Kidney epithelial cell (primary cell): ENCODE data around the gene BCL2L13. TPM values are rescaled to one million over a fixed set of nuclear protein-coding genes. Genes with fewer than 3 reads are reported as not detected.

Experiments used
- DNase-seq: peaks from one replicate; pipeline ENCODE4 v3.0.0-alpha.2; 2010; ENCODE audit warnings: low read depth
- H3K27me3 ChIP-seq: 2 replicates; pipeline ENCODE4 v1.6.0; 2011; ENCODE audit warnings: low read length; ENCODE audit not compliant: control insufficient read depth, insufficient read depth
- H3K36me3 ChIP-seq: 2 replicates; pipeline ENCODE4 v1.5.1; 2011; ENCODE audit warnings: low read length; ENCODE audit not compliant: control insufficient read depth, insufficient read depth
- H3K4me3 ChIP-seq: 2 replicates; pipeline ENCODE4 v1.5.1; 2011; ENCODE audit warnings: low read depth, mild to moderate bottlenecking, control low read depth, low read length
- CTCF ChIP-seq: IDR thresholded peaks from 2 replicates; pipeline ENCODE4 v1.5.1; 2011; ENCODE audit warnings: mild to moderate bottlenecking, moderate library complexity, low read length, control low read depth, inconsistent platforms; ENCODE audit not compliant: insufficient read depth, poor library complexity, severe bottlenecking
- total RNA-seq: library from RNA; depleted of rRNA; stranded (reverse); fragments of >200 nt; gene quantifications from 2 replicates; pipeline ENCODE4 v1.2.3, GENCODE V29; 2015

BCL2L13 gene
- total RNA-seq, 1 donor from 2014 or later = 58.4 TPM

- TF ChIP-seq CTCF = no peak
- Histone ChIP-seq H3K27me3 (no peaks in the 10 kb centered on the region), H3K4me3 (no peak overlapping the region), H3K36me3 (no peaks in the 10 kb centered on the region)
- DNase-seq = no peak
Measured at GRCh38 chr22:17777005-17777716, 138.6 kb downstream of the BCL2L13 start.

GRCh38 chr22:17777717-17778044, 139.1 kb downstream of the BCL2L13 start:
- no peaks in the 10 kb centered on the region for H3K27me3 ChIP-seq

GRCh38 chr22:17778412-17778976, 139.9 kb downstream of the BCL2L13 start:
- no peaks in the 10 kb centered on the region for H3K27me3 ChIP-seq
- TF ChIP-seq CTCF = no peak
- DNase-seq = no peak
- no peaks in the 10 kb centered on the region for H3K36me3 ChIP-seq
- no peak overlapping the region for H3K4me3 ChIP-seq

More at GRCh38 chr22:17777717-17778044, 139.1 kb downstream of the BCL2L13 start:
- no peaks in the 10 kb centered on the region for H3K36me3 ChIP-seq
- DNase-seq = no peak
- H3K4me3 ChIP-seq = no peak overlapping the region
- TF ChIP-seq CTCF = no peak

- Histone ChIP-seq H3K27me3 (no peaks in the 10 kb centered on the region), H3K4me3 (no peak overlapping the region), H3K36me3 (no peaks in the 10 kb centered on the region)
- TF ChIP-seq CTCF = no peak
- DNase-seq = no peak
Measured at GRCh38 chr22:17779286-17780115, 140.9 kb downstream of the BCL2L13 start.

- H3K27me3 ChIP-seq = no peaks in the 10 kb centered on the region
- DNase-seq = no peak
- no peak overlapping the region for H3K4me3 ChIP-seq
- H3K36me3 ChIP-seq = no peaks in the 10 kb centered on the region
- TF ChIP-seq CTCF = no peak
Measured at GRCh38 chr22:17780116-17780740, 141.7 kb downstream of the BCL2L13 start.

Other genes with a start within 250 kb of the BCL2L13 start
- 0.08 TPM in 1 of 2 replicates, not detected in the other for gene SLC25A18, start 75.3 kb upstream of the BCL2L13 start, total RNA-seq
- gene ATP6V1E1, start 10.0 kb upstream of the BCL2L13 start, total RNA-seq = 161 and 172 TPM in 2 replicates
- gene BID, start 135.7 kb downstream of the BCL2L13 start, total RNA-seq = 41.5 and 67.8 TPM in 2 replicates